GM12865 (cell line): ENCODE data around the gene VAMP5.
"Not testable (repeated sequence)": the region's sequence is repeated elsewhere in the genome, so short reads cannot be mapped to it uniquely, and the experiment has no call there.

Source experiments
- DNase-seq: peaks from one replicate; pipeline ENCODE4 v3.0.0; 2010; ENCODE audit warnings: low read depth
- H3K4me3 ChIP-seq: 2 replicates; pipeline ENCODE4 v1.5.1; 2011; ENCODE audit warnings: mild to moderate bottlenecking, low read depth, low read length, control low read depth
- CTCF ChIP-seq: IDR thresholded peaks from 2 replicates; pipeline ENCODE4 v1.5.1; 2011; ENCODE audit warnings: low read length, control low read depth, low read depth, inconsistent platforms; ENCODE audit not compliant: insufficient read depth; ENCODE audit errors: missing control alignments

Gene VAMP5

GRCh38 chr2:85585781-85586105 lies 1.5 kb downstream of the VAMP5 start:
- TF ChIP-seq CTCF = no peak
- DNase-seq = no peak
- peak overlapping the region; percentile 60 for H3K4me3 ChIP-seq

- TF ChIP-seq CTCF = no peak
- no peak overlapping the region for H3K4me3 ChIP-seq
- no peak for DNase-seq
These were observed 4.0 kb downstream of the VAMP5 start for GRCh38 chr2:85588236-85588635.

GRCh38 chr2:85588645-85589044 lies 4.4 kb downstream of the VAMP5 start:
- TF ChIP-seq CTCF = no peak
- H3K4me3 ChIP-seq = no peak overlapping the region
- DNase-seq = no peak

GRCh38 chr2:85589181-85589580 lies 5.0 kb downstream of the VAMP5 start:
- H3K4me3 ChIP-seq = no peak overlapping the region
- no peak for TF ChIP-seq CTCF

GRCh38 chr2:85589982-85590791 lies 6.0 kb downstream of the VAMP5 start:
- no peak for DNase-seq

More at GRCh38 chr2:85589181-85589580, 5.0 kb downstream of the VAMP5 start:
- DNase-seq = no peak

GRCh38 chr2:85590950-85591349 lies 6.7 kb downstream of the VAMP5 start:
- no peak for DNase-seq
- TF ChIP-seq CTCF = no peak
- no peak overlapping the region for H3K4me3 ChIP-seq

More at GRCh38 chr2:85589982-85590791, 6.0 kb downstream of the VAMP5 start:
- no peak overlapping the region for H3K4me3 ChIP-seq
- no peak for TF ChIP-seq CTCF

GRCh38 chr2:85591563-85591962 lies 7.3 kb downstream of the VAMP5 start:
- TF ChIP-seq CTCF = no peak
- DNase-seq = no peak
- no peak overlapping the region for H3K4me3 ChIP-seq

GRCh38 chr2:85592299-85592698 lies 8.1 kb downstream of the VAMP5 start:
- not testable (repeated sequence) for H3K4me3 ChIP-seq, DNase-seq
